H1 (cell line): ENCODE measurements around the gene VWA5A. TPM values are rescaled to one million over a fixed set of nuclear protein-coding genes. Genes with fewer than 3 reads are reported as not detected.

Source experiments
- CTCF ChIA-PET: fragments of 300-600 bp; sonication (Branson Sonifier 250); formaldehyde crosslinking; loops from one replicate; lab custom pipeline; 2021; ENCODE audit not compliant: partially characterized antibody; lab: Charles Lee
- POLR2A ChIA-PET: fragments of 300-600 bp; sonication (Branson Sonifier 250); formaldehyde crosslinking; loops from one replicate; lab custom pipeline; 2021; ENCODE audit warnings: inconsistent platforms; ENCODE audit not compliant: partially characterized antibody; lab: Charles Lee
- DNase-seq, 2 experiments: peaks; one replicate each; pipeline versions ENCODE4 v3.0.0 to v3.0.0-alpha.2; 2010 to 2022; ENCODE audit warnings: low spot score in 2 of 2, low read depth in 1 of 2, mixed read lengths in 1 of 2
- FAIRE-seq: peaks from 2 replicates; lab custom pipeline; 2011; peaks lifted over from hg19 to GRCh38; lab: Jason Lieb, UNC
- H2AFZ ChIP-seq: 2 replicates; pipeline ENCODE4 v1.8.1; 2012; ENCODE audit warnings: low read length, inconsistent platforms
- H2AK5ac ChIP-seq: 2 replicates; pipeline ENCODE4 v1.6.1; 2013; ENCODE audit warnings: low read depth, low read length
- H2BK120ac ChIP-seq: replicated peaks from 2 replicates; pipeline ENCODE3; 2013; ENCODE audit warnings: low read depth, low read length, inconsistent platforms
- H2BK12ac ChIP-seq: 2 replicates; pipeline ENCODE4 v1.6.1; 2013; ENCODE audit warnings: low read depth, low read length
- H2BK15ac ChIP-seq: 2 replicates; pipeline ENCODE4 v1.6.1; 2013; ENCODE audit warnings: low read length
- H2BK20ac ChIP-seq: 2 replicates; pipeline ENCODE4 v1.6.1; 2013; ENCODE audit warnings: low read length
- H2BK5ac ChIP-seq: 2 replicates; pipeline ENCODE4 v1.6.1; 2013; ENCODE audit warnings: low read depth, low read length
- H3K14ac ChIP-seq: 2 replicates; pipeline ENCODE4 v1.6.1; 2013; ENCODE audit warnings: inconsistent platforms; ENCODE audit not compliant: insufficient read length
- H3K18ac ChIP-seq: 2 replicates; pipeline ENCODE4 v1.6.1; 2013; ENCODE audit warnings: low read length; ENCODE audit errors: extremely low read depth
- H3K23ac ChIP-seq: 2 replicates; pipeline ENCODE4 v1.6.1; 2013; ENCODE audit warnings: inconsistent platforms; ENCODE audit not compliant: insufficient read length
- H3K23me2 ChIP-seq: 2 replicates; pipeline ENCODE4 v1.6.1; 2013; ENCODE audit warnings: low read depth, low read length
- H3K27ac ChIP-seq: 2 replicates; pipeline ENCODE4 v1.6.1; 2011; ENCODE audit warnings: low read depth, low read length, inconsistent platforms
- H3K27me3 ChIP-seq, 4 experiments: replicated peaks in 1 of 4; 1 replicate in 1 of 4; 2 replicates in 3 of 4; pipeline versions ENCODE4 v1.6.1 to v1.8.1; 2011 to 2013; ENCODE audit warnings: low read length in 3 of 4, mild to moderate bottlenecking in 3 of 4, inconsistent platforms in 2 of 4, mixed read lengths in 2 of 4, moderate library complexity in 1 of 4; ENCODE audit not compliant: control insufficient read depth in 3 of 4, insufficient read depth in 3 of 4; ENCODE audit errors: extremely low read depth in 1 of 4
- H3K36me3 ChIP-seq, 4 experiments: 2 replicates each; pipeline versions ENCODE4 v1.6.1 to v1.8.1; 2011 to 2013; ENCODE audit warnings: mild to moderate bottlenecking in 4 of 4, low read length in 3 of 4, moderate library complexity in 2 of 4, control low read depth in 1 of 4, inconsistent platforms in 1 of 4; ENCODE audit not compliant: insufficient read depth in 4 of 4, control insufficient read depth in 2 of 4
- H3K4ac ChIP-seq: replicated peaks from 2 replicates; pipeline ENCODE3; 2013; ENCODE audit warnings: low read length, low read depth, mixed read lengths, inconsistent platforms; ENCODE audit not compliant: insufficient read length
- H3K4me1 ChIP-seq, 4 experiments: replicated peaks in 1 of 4; 1 replicate in 1 of 4; 2 replicates in 3 of 4; pipeline versions ENCODE4 v1.6.1 to v1.8.1; 2011 to 2013; ENCODE audit warnings: low read length in 3 of 4, inconsistent platforms in 2 of 4, mixed read lengths in 1 of 4; ENCODE audit not compliant: insufficient read depth in 4 of 4, control insufficient read depth in 3 of 4
- H3K4me2 ChIP-seq, 2 experiments: 2 replicates each; pipeline versions ENCODE4 v1.6.1 to v1.8.1; 2011 to 2013; ENCODE audit warnings: low read depth in 2 of 2, low read length in 2 of 2, control low read depth in 1 of 2, inconsistent platforms in 1 of 2, mild to moderate bottlenecking in 1 of 2; ENCODE audit not compliant: insufficient read depth in 1 of 2
- H3K4me3 ChIP-seq, 4 experiments: fragments of 200-600, 300-600 bp in 1 of 4; sonication (generic), shearing (Covaris generic), sonication (Bioruptor Twin) in 1 of 4; 2 replicates each; pipeline versions ENCODE4 v1.5.1 to v1.8.1; 2011 to 2016; ENCODE audit warnings: low read length in 4 of 4, low read depth in 3 of 4, control low read depth in 2 of 4, inconsistent platforms in 2 of 4, mild to moderate bottlenecking in 2 of 4, mixed read lengths in 1 of 4, moderate library complexity in 1 of 4; ENCODE audit not compliant: insufficient read depth in 2 of 4; ENCODE audit errors: extremely low read depth in 1 of 4
- H3K56ac ChIP-seq: replicated peaks from 2 replicates; pipeline ENCODE3; 2013; ENCODE audit warnings: low read depth, mild to moderate bottlenecking, mixed read lengths, low read length, inconsistent platforms; ENCODE audit not compliant: insufficient read length
- H3K79me1 ChIP-seq: 2 replicates; pipeline ENCODE4 v1.6.1; 2013; ENCODE audit warnings: low read depth, low read length, control low read depth
- H3K79me2 ChIP-seq, 2 experiments: 2 replicates each; pipeline versions ENCODE4 v1.6.1 to v1.8.1; 2012 to 2013; ENCODE audit warnings: low read length in 2 of 2, mild to moderate bottlenecking in 2 of 2, inconsistent platforms in 1 of 2; ENCODE audit not compliant: insufficient read depth in 2 of 2, control insufficient read depth in 1 of 2
- H3K9ac ChIP-seq, 4 experiments: replicated peaks in 1 of 4; 1 replicate in 1 of 4; 2 replicates in 3 of 4; pipeline versions ENCODE4 v1.6.1 to v1.8.1; 2011 to 2013; ENCODE audit warnings: low read depth in 3 of 4, low read length in 3 of 4, control low read depth in 2 of 4, mild to moderate bottlenecking in 2 of 4, moderate library complexity in 2 of 4, inconsistent platforms in 1 of 4; ENCODE audit errors: extremely low read depth in 1 of 4
- H3K9me3 ChIP-seq, 2 experiments: 2 replicates each; pipeline versions ENCODE4 v1.6.1 to v1.8.1; 2012 to 2013; ENCODE audit warnings: mild to moderate bottlenecking in 2 of 2, moderate library complexity in 2 of 2, control low read depth in 1 of 2, inconsistent platforms in 1 of 2, low read depth in 1 of 2, low read length in 1 of 2, mixed read lengths in 1 of 2; ENCODE audit not compliant: insufficient read depth in 2 of 2
- H4K20me1 ChIP-seq, 2 experiments: replicated peaks in 1 of 2; 2 replicates each; pipeline versions ENCODE3 to v1.8.1; 2011 to 2013; ENCODE audit warnings: inconsistent platforms in 2 of 2, low read length in 2 of 2, mild to moderate bottlenecking in 1 of 2; ENCODE audit not compliant: insufficient read depth in 2 of 2, control insufficient read depth in 1 of 2
- H4K5ac ChIP-seq: 2 replicates; pipeline ENCODE4 v1.6.1; 2013; ENCODE audit warnings: low read length, low read depth, mixed read lengths, inconsistent platforms; ENCODE audit not compliant: insufficient read length
- H4K8ac ChIP-seq: 2 replicates; pipeline ENCODE4 v1.8.0; 2013; ENCODE audit warnings: mild to moderate bottlenecking, moderate library complexity, low read length, inconsistent platforms; ENCODE audit not compliant: insufficient read depth; ENCODE audit errors: extremely low read depth
- H4K91ac ChIP-seq: replicated peaks from 2 replicates; pipeline ENCODE3; 2013; ENCODE audit warnings: low read length, mixed read lengths, inconsistent platforms; ENCODE audit not compliant: insufficient read length
- EZH2 ChIP-seq: fragments of 200-600 bp; sonication (generic); IDR thresholded peaks from 2 replicates; pipeline ENCODE4 v1.7.1; 2012; ENCODE audit warnings: low read depth, mild to moderate bottlenecking, moderate library complexity, low read length, inconsistent platforms; ENCODE audit not compliant: severe bottlenecking
- FOSL1 ChIP-seq: IDR thresholded peaks from 2 replicates; pipeline ENCODE4 v1.6.1; 2011; ENCODE audit warnings: mild to moderate bottlenecking, low read depth, low read length, moderate library complexity; ENCODE audit not compliant: insufficient read depth
- KDM1A ChIP-seq: fragments of 200-600, 300-600 bp; sonication (generic); IDR thresholded peaks from 2 replicates; pipeline ENCODE4 v1.7.1; 2016; ENCODE audit warnings: mild to moderate bottlenecking, low read length, borderline replicate concordance
- KDM5A ChIP-seq: fragments of 200-600 bp; IDR thresholded peaks from 2 replicates; pipeline ENCODE4 v1.7.1; 2012; ENCODE audit warnings: mild to moderate bottlenecking, low read length, inconsistent platforms, mixed read lengths
- MAX ChIP-seq: IDR thresholded peaks from 2 replicates; pipeline ENCODE4 v1.6.1; 2012; ENCODE audit warnings: inconsistent platforms
- POLR2A ChIP-seq, 2 experiments: IDR thresholded peaks; 1 replicate in 1 of 2; 2 replicates in 1 of 2; pipeline ENCODE4 v1.6.1; 2011; ENCODE audit warnings: low read depth in 2 of 2, low read length in 2 of 2, mild to moderate bottlenecking in 2 of 2; ENCODE audit errors: control extremely low read depth in 1 of 2
- RFX5 ChIP-seq: IDR thresholded peaks from 2 replicates; pipeline ENCODE4 v1.6.1; 2011; ENCODE audit warnings: low read depth, low read length, improper control_type of control experiment, borderline replicate concordance
- WGBS, 2 experiments: shearing (Covaris generic) in 1 of 2; methylation state at CpG; one replicate each; pipeline versions ENCODE4 v1.1.6 to v1.1.7; 2013 to 2015; ENCODE audit warnings: low lambda C conversion rate in 2 of 2, mixed read lengths in 2 of 2, inconsistent platforms in 1 of 2, low coverage in 1 of 2, missing lambda C conversion rate in 1 of 2; ENCODE audit not compliant: insufficient replicate concordance in 2 of 2, insufficient coverage in 1 of 2, insufficient read length in 1 of 2; ENCODE audit errors: extremely low coverage in 1 of 2, missing lambda C conversion rate in 1 of 2; 5-methylcytosine and 5-hydroxymethylcytosine counted together
- polyA plus RNA-seq, 7 experiments: library from polyadenylated mRNA; depleted of rRNA in 3 of 7; stranded (reverse) in 5 of 7; unstranded in 2 of 7; fragments of >200 nt in 5 of 7; fragments of 200-250 nt in 2 of 7; gene quantifications; 1 replicate in 5 of 7; 2 replicates in 1 of 7; 4 replicates in 1 of 7; pipeline versions ENCODE4 v1.2.1 to v1.2.3, GENCODE V29; 2011 to 2013; ENCODE audit warnings: missing spikeins in 2 of 7, mixed read lengths in 2 of 7
- total RNA-seq: library from RNA; stranded (reverse); fragmentation: NEBNext Ultra II Directional; extraction: Animal tissue kit (Norgen Biotek cat#: 25700); gene quantifications from 2 replicates; pipeline ENCODE4 v1.2.1, GENCODE V29; 2021

Gene VWA5A
- total and polyA plus RNA-seq, 2 of the 8 experiments (the other 6 are each of a cell fraction or from before 2014, with no cell fraction given) = 12.5 to 20.4 TPM

GRCh38 chr11:124172599-124172998 lies 57.3 kb downstream of the VWA5A start:
- POLR2A ChIA-PET = no interaction called here
- Histone ChIP-seq H3K14ac (no peak overlapping the region), H3K79me2 (no peaks in the 10 kb centered on the region), H2BK5ac (no peak overlapping the region), H3K4me2 (no peak overlapping the region), H3K9ac (no peak overlapping the region), H2BK15ac (no peak overlapping the region), H3K4me3 (no peak overlapping the region), H2AFZ (no peak overlapping the region), H4K91ac (no peak overlapping the region), H2BK12ac (no peak overlapping the region), H3K56ac (no peak overlapping the region), H3K23ac (no peak overlapping the region), H2BK120ac (no peak overlapping the region), H4K5ac (no peak overlapping the region), H4K8ac (no peak overlapping the region), H3K23me2 (no peaks in the 10 kb centered on the region), H3K27me3 (peaks cover 11 to 28% (median 24%) of the 10 kb centered on the region in 4 experiments), H3K36me3 (no peaks in the 10 kb centered on the region), H3K9me3 (peaks cover 0 to 9% of the 10 kb centered on the region in 2 experiments; a peak in 1 of 4 replicates), H3K18ac (no peak overlapping the region), H3K4ac (no peak overlapping the region), H4K20me1 (peaks cover 0 to 1% of the 10 kb centered on the region in 2 experiments), H3K27ac (no peak overlapping the region), H3K79me1 (no peaks in the 10 kb centered on the region), H2BK20ac (no peak overlapping the region), H3K4me1 (peaks cover 1 to 4% (median 3%) of the 10 kb centered on the region in 4 experiments; a peak in 3 of 7 replicates), H2AK5ac (no peak overlapping the region)
- WGBS, 2 experiments = 94% methylated on average over 1 of the region's 1 CpG; no CpG with 5 or more reads in 1 of the 2 experiments
- CTCF ChIA-PET = interaction anchor here (0.8 to 2.4 kb wide), 8 partner anchors 11 to 105 kb away, joined by 3 to 8 read pairs (median 3); no protein-coding TSS in a partner anchor
- DNase-seq = no peak
- no peak for FAIRE-seq
- no peak for TF ChIP-seq EZH2
- TF ChIP-seq KDM5A = no peak
- TF ChIP-seq RFX5 = no peak
- no peak for TF ChIP-seq MAX
- TF ChIP-seq POLR2A (IDR thresholded peaks at IDR 0.05; ENCODE audit: control extremely low read depth in 1 of 2, low read depth in 2 of 2, low read length in 2 of 2) = no peak
- no peak for TF ChIP-seq FOSL1
- no peak for TF ChIP-seq KDM1A
